Heart right ventricle (tissue), 16 donors: ENCODE measurements around the gene VPS13A. TPM values are rescaled to one million over a fixed set of nuclear protein-coding genes. Genes with fewer than 3 reads are reported as not detected.

ENCODE experiments used
- ATAC-seq, 8 donors: fragments of 200-7000 bp; cut with Tn5 transposase; one replicate each; pipeline ENCODE4 v1.9.1; 2020; ENCODE audit warnings: mild to moderate bottlenecking in 8 of 8, moderate library complexity in 8 of 8, moderate number of reproducible peaks in 1 of 8
- DNase-seq, 2 donors: peaks; one replicate each; pipeline ENCODE4 v3.0.0-alpha.2; 2020
- H3K27ac ChIP-seq, 10 donors: fragments of 200-600 bp; sonication (generic) in 2 of 10; one replicate each; pipeline versions ENCODE4 v1.5.0 to v1.8.0; 2020 to 2022; ENCODE audit warnings: mild to moderate bottlenecking in 3 of 10
- H3K27me3 ChIP-seq, 7 donors: fragments of 200-600 bp; one replicate each; pipeline ENCODE4 v1.8.0; 2021 to 2022; ENCODE audit warnings: mild to moderate bottlenecking in 2 of 7
- H3K36me3 ChIP-seq, 9 donors: fragments of 200-600 bp; sonication (generic) in 1 of 9; one replicate each; pipeline versions ENCODE4 v1.5.0 to v1.8.0; 2020 to 2022; ENCODE audit warnings: mild to moderate bottlenecking in 2 of 9
- H3K4me1 ChIP-seq, 9 donors: fragments of 200-600 bp; sonication (generic) in 1 of 9; one replicate each; pipeline versions ENCODE4 v1.5.0 to v1.8.0; 2020 to 2022; ENCODE audit warnings: mild to moderate bottlenecking in 4 of 9
- H3K4me3 ChIP-seq, 10 donors: fragments of 200-600 bp; sonication (generic) in 2 of 10; one replicate each; pipeline versions ENCODE4 v1.5.0 to v1.8.0; 2020 to 2022; ENCODE audit warnings: mild to moderate bottlenecking in 7 of 10, moderate library complexity in 2 of 10
- H3K9me3 ChIP-seq, 11 donors: fragments of 200-600 bp in 10 of 11; sonication (generic) in 2 of 11; one replicate each; pipeline versions ENCODE4 v1.5.0 to v1.8.0; 2013 to 2022; ENCODE audit warnings: mild to moderate bottlenecking in 2 of 11, control low read depth in 1 of 11, moderate library complexity in 1 of 11
- CTCF ChIP-seq, 9 donors: fragments of 200-600 bp; sonication (generic) in 2 of 9; IDR thresholded peaks; one replicate each; pipeline versions ENCODE4 v1.5.0 to v1.8.0; 2021 to 2022; ENCODE audit warnings: antibody characterized with exemption in 9 of 9, mild to moderate bottlenecking in 5 of 9, moderate library complexity in 1 of 9
- WGBS, 2 donors: extraction: QIAGEN DNeasy Blood & Tissue Kit; methylation state at CpG; one replicate each; pipeline ENCODE4 v1.1.7; 2013; ENCODE audit warnings: inconsistent platforms in 1 of 2; 5-methylcytosine and 5-hydroxymethylcytosine counted together
- intact Hi-C, 10 donors: fragments of 100-400 bp; cut with DNase I; formaldehyde crosslinking; loops; one replicate each; pipeline versions ENCODE4 v1.11.1 to v1.14.2; 2022
- polyA plus RNA-seq, 2 donors: library from polyadenylated mRNA; stranded (reverse); fragments of 200-250 nt; gene quantifications; one replicate each; pipeline ENCODE4 v1.2.3, GENCODE V29; 2013
- total RNA-seq, 10 donors: library from RNA; stranded (reverse); fragmentation: NEBNext Ultra II Directional in 3 of 10; extraction: Animal tissue kit (Norgen Biotek cat#: 25700) in 3 of 10; gene quantifications; one replicate each; pipeline versions ENCODE4 v1.2.1 to v1.2.4, GENCODE V29; 2021 to 2023
- donor health status: Arrhythmogenic right ventricular cardiomyopathy.
- donor health status: ischemic (EF 13 %, LVEDD 7.1; RV severe dilation, severe dysfunction).
- donor health status: healthy with polysubstance abuse.
- donor health status: DM: no; HTN: yes; CAD: no.
- donor health status: DM: no; HTN: no; CAD: no.
- donor health status: ischemic (EF 25% LVEDD 6.9; RV normal size, moderate dysfunction).
- donor health status: ischemic (EF 25% LVEDD 5.7; RV mildly dilated, moderate dysfunction).
- donor health status: healthy.
- donor health status: DM: yes; HTN: yes; CAD: no.
- donor health status: Ischemic cardiomyopathy.
- donor health status: ischemic (EF 35%, LVEDD 5.7; RV mildly dilated, moderate dysfunction).
- donor health status: nonischemic (EF 11% LVEDD 7.7; RV severe dilation, severe dysfunction).
- donor health status: DM: yes; HTN: yes; CAD: no.
- donor health status: PGD.
- donor health status: ischemic (EF 29% LVEDD 5.4; RV normal size, mild dysfunction).
- donor health status: nonischemic (EF 23%, LVEDD 6.1; RV moderate dilation, normal function).

Gene VPS13A
- total and polyA plus RNA-seq, 12 donors = 6.8 to 53.2 (median 33.6) TPM

- Histone ChIP-seq H3K4me3 (no peak overlapping the region), H3K4me1 (peaks cover 0 to 42% (median 27%) of the 10 kb centered on the region in 9 donors), H3K9me3 (no peaks in the 10 kb centered on the region), H3K36me3 (no peaks in the 10 kb centered on the region), H3K27me3 (no peaks in the 10 kb centered on the region), H3K27ac (no peak overlapping the region)
- TF ChIP-seq CTCF (IDR thresholded peaks at IDR 0.05) = no peak
- intact Hi-C loops = no loop called here
- 62 to 85% methylated on average over 2 of the region's 2 CpGs for WGBS, 2 donors
- ATAC-seq = no peak
- no peak for DNase-seq
These were observed 2.2 kb upstream of the VPS13A start for GRCh38 chr9:77175151-77175550.

- Histone ChIP-seq H3K4me3 (no peak overlapping the region), H3K27ac (peak overlapping the region in 8 of 10 donors; percentile 49 to 94 (median 88)), H3K4me1 (peaks cover 0 to 47% (median 25%) of the 10 kb centered on the region in 9 donors), H3K27me3 (no peaks in the 10 kb centered on the region), H3K36me3 (no peaks in the 10 kb centered on the region), H3K9me3 (no peaks in the 10 kb centered on the region)
- TF ChIP-seq CTCF (IDR thresholded peaks at IDR 0.05) = no peak
- DNase-seq (no peak), ATAC-seq (no peak)
- 59 to 72% methylated on average over 4 of the region's 4 CpGs for WGBS, 2 donors
- intact Hi-C loops = no loop called here
These were observed 1.2 kb upstream of the VPS13A start for GRCh38 chr9:77176106-77176505.

DNA sequence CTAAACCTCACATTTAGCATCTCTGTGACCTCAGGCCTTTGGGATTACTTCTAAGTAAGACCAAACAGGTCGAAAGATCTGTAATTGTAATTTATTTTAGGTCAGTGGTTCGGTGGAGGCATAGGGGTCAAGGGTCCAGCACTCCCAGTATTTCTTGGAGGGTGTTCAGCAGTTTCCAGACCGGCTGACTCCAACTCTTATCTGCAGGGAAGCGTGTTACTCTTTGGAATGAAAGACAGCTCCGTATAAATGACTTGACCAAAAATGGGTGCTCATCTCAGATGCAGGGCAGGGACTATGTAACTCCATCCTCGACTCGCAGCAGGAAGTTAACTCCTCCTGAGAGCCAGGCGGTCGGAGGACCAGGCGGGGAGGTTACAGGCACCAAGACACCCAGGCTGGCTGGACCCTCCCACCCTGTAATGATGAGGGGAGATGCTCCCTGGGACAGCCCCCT lies 620 bp upstream of the VPS13A start:
- peak in 2 of 8 donors; percentile 64 to 67 for ATAC-seq
- intact Hi-C loops = no loop called here
- no peaks in the 10 kb centered on the region for H3K36me3 ChIP-seq
- DNase-seq = no peak
- TF ChIP-seq CTCF (IDR thresholded peaks at IDR 0.05) = no peak
- H3K27ac ChIP-seq = peak overlapping the region; percentile 49 to 94 (median 88)
- no peaks in the 10 kb centered on the region for H3K27me3 ChIP-seq
- H3K9me3 ChIP-seq = no peaks in the 10 kb centered on the region
- peaks cover 0 to 44% (median 20%) of the 10 kb centered on the region in 9 donors for H3K4me1 ChIP-seq
- H3K4me3 ChIP-seq = peak overlapping the region; percentile 71 to 96 (median 85)
- 1 to 3% methylated on average over 10 of the region's 10 CpGs for WGBS, 2 donors

GRCh38 chr9:77177894-77178794 lies 810 bp downstream of the VPS13A start:
- peak; percentile 27 to 35 for DNase-seq
- WGBS, 2 donors = 2% methylated on average over 56 to 57 of the region's 57 CpGs

More at GRCh38 chr9:77177894-77178794, 810 bp downstream of the VPS13A start:
- peak overlapping the region; percentile 71 to 96 (median 85) for H3K4me3 ChIP-seq
- peak; percentile 11 to 39 (median 18) for ATAC-seq
- intact Hi-C loops = no loop called here
- peak overlapping the region; percentile 49 to 94 (median 88) for H3K27ac ChIP-seq
- H3K27me3 ChIP-seq = no peaks in the 10 kb centered on the region
- no peaks in the 10 kb centered on the region for H3K36me3 ChIP-seq
- no peaks in the 10 kb centered on the region for H3K9me3 ChIP-seq
- peaks cover 0 to 38% (median 21%) of the 10 kb centered on the region in 9 donors for H3K4me1 ChIP-seq
- TF ChIP-seq CTCF (IDR thresholded peaks at IDR 0.05) = no peak
